GM23248 (cell line): ENCODE results near the gene NPAS3. TPM values are rescaled to one million over a fixed set of nuclear protein-coding genes. Genes with fewer than 3 reads are reported as not detected.

Experiments used
- DNase-seq: peaks from one replicate; pipeline ENCODE4 v3.0.0-alpha.2; 2015
- H2AFZ ChIP-seq: fragments of 200-600 bp; sonication (generic); 2 replicates; pipeline ENCODE4 v1.6.1; 2016; ENCODE audit warnings: antibody characterized with exemption
- H3F3A ChIP-seq: fragments of 200-600 bp; sonication (generic); 2 replicates; pipeline ENCODE4 v1.6.1; 2016; ENCODE audit warnings: mild to moderate bottlenecking, antibody characterized with exemption, mixed run types; ENCODE audit not compliant: insufficient read depth
- H3K27ac ChIP-seq: fragments of 200-600 bp; sonication (generic); 2 replicates; pipeline ENCODE4 v1.5.1; 2016; ENCODE audit warnings: mild to moderate bottlenecking
- H3K27me3 ChIP-seq: fragments of 200-600 bp; sonication (generic); replicated peaks from 2 replicates; pipeline ENCODE4 v1.6.1; 2016; ENCODE audit warnings: mild to moderate bottlenecking; ENCODE audit not compliant: insufficient read depth
- H3K36me3 ChIP-seq: fragments of 200-600 bp; sonication (generic); 2 replicates; pipeline ENCODE4 v1.6.1; 2016; ENCODE audit warnings: low read depth, mild to moderate bottlenecking
- H3K4me1 ChIP-seq: fragments of 200-600 bp; sonication (generic); 2 replicates; pipeline ENCODE4 v1.6.1; 2016; ENCODE audit warnings: mild to moderate bottlenecking; ENCODE audit not compliant: insufficient read depth
- H3K4me2 ChIP-seq: fragments of 200-600 bp; sonication (generic); one replicate; pipeline ENCODE4 v1.6.1; 2016; ENCODE audit warnings: mild to moderate bottlenecking; ENCODE audit not compliant: unreplicated experiment
- H3K4me3 ChIP-seq: fragments of 200-600 bp; sonication (generic); 2 replicates; pipeline ENCODE4 v1.5.1; 2016; ENCODE audit warnings: mild to moderate bottlenecking
- H3K79me2 ChIP-seq: fragments of 200-600 bp; sonication (generic); 2 replicates; pipeline ENCODE4 v1.6.1; 2016; ENCODE audit warnings: mild to moderate bottlenecking; ENCODE audit not compliant: insufficient read depth
- H3K9ac ChIP-seq: fragments of 200-600 bp; sonication (generic); 2 replicates; pipeline ENCODE4 v1.6.1; 2016; ENCODE audit warnings: mild to moderate bottlenecking
- H3K9me2 ChIP-seq: fragments of 200-600 bp; sonication (generic); 2 replicates; pipeline ENCODE4 v1.6.1; 2016; ENCODE audit warnings: mixed run types, mild to moderate bottlenecking, moderate library complexity; ENCODE audit not compliant: insufficient read depth
- H3K9me3 ChIP-seq: fragments of 200-600 bp; sonication (generic); one replicate; pipeline ENCODE4 v1.6.1; 2017; ENCODE audit warnings: low read depth
- H4K20me1 ChIP-seq: fragments of 200-600 bp; sonication (generic); 2 replicates; pipeline ENCODE4 v1.6.0; 2016; ENCODE audit not compliant: insufficient read depth
- EZH2 ChIP-seq: fragments of 200-600 bp; sonication (generic); IDR thresholded peaks from 2 replicates; pipeline ENCODE4 v1.6.1; 2018; ENCODE audit warnings: antibody characterized with exemption, mild to moderate bottlenecking; ENCODE audit not compliant: insufficient read depth, poor library complexity, severe bottlenecking
- EZH2phosphoT487 ChIP-seq: fragments of 200-600 bp; sonication (generic); IDR thresholded peaks from 2 replicates; pipeline ENCODE4 v1.6.1; 2018; ENCODE audit warnings: antibody characterized with exemption, moderate library complexity, mild to moderate bottlenecking, low read depth; ENCODE audit not compliant: insufficient read depth
- WGBS, 2 experiments: methylation state at CpG; one replicate each; pipeline ENCODE4 v1.1.6; 2015 to 2017; ENCODE audit warnings: low lambda C conversion rate in 2 of 2, low coverage in 1 of 2; ENCODE audit errors: missing lambda C conversion rate in 2 of 2; 5-methylcytosine and 5-hydroxymethylcytosine counted together
- in situ Hi-C: fragments of 300-500 bp; cut with MboI; formaldehyde crosslinking; loops from 2 replicates; pipeline ENCODE4 v1.15.0; 2020
- polyA plus RNA-seq: library from polyadenylated mRNA; unstranded; fragments of >200 nt; fragmentation: Nextera tagmentation; extraction: Ambion mirVana; gene quantifications from 2 replicates; pipeline ENCODE4 v1.2.1, GENCODE V29; 2016
- total RNA-seq: library from RNA; depleted of rRNA; stranded (reverse); fragments of >200 nt; shearing (Covaris generic); gene quantifications from 2 replicates; pipeline ENCODE4 v1.2.3, GENCODE V29; 2014

Gene NPAS3
- total and polyA plus RNA-seq, 2 experiments from 2014 or later = 0.65 TPM; not detected in 1

DNA sequence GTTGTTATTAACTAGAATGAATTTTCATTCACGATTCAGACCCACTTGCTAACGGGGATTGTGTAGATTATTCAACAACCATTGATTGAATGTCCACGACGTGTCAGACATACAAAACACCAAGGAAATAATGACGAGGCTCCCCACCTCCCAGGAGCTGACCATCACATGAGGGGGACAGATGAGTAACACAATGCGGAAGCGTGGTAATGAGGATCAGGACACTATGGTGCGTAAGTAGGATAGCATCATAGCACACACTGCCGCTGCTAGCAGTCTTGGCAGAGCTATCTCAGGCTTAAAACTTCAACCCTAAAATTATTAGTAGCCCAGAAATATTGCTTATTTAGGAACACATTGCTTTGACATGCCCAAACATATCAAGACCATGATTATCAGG, 746.3 kb downstream of the NPAS3 start:
- no peaks in the 10 kb centered on the region for H4K20me1 ChIP-seq
- H3K27ac ChIP-seq = no peak overlapping the region
- no peak overlapping the region for H3K9ac ChIP-seq
- H3F3A ChIP-seq = peaks cover 14% of the 10 kb centered on the region
- peaks cover 36% of the 10 kb centered on the region for H3K4me1 ChIP-seq
- in situ Hi-C loops = no loop called here
- H2AFZ ChIP-seq = no peak overlapping the region
- no peak overlapping the region for H3K4me3 ChIP-seq
- no peaks in the 10 kb centered on the region for H3K9me2 ChIP-seq
- TF ChIP-seq EZH2 (no peak), EZH2phosphoT487 (no peak)
- WGBS, 2 experiments = 94 to 97% methylated on average over 9 of the region's 9 CpGs
- no peaks in the 10 kb centered on the region for H3K27me3 ChIP-seq
- DNase-seq = no peak
- H3K36me3 ChIP-seq = no peaks in the 10 kb centered on the region
- H3K79me2 ChIP-seq = no peaks in the 10 kb centered on the region
- no peak overlapping the region for H3K4me2 ChIP-seq
- no peaks in the 10 kb centered on the region for H3K9me3 ChIP-seq

DNA sequence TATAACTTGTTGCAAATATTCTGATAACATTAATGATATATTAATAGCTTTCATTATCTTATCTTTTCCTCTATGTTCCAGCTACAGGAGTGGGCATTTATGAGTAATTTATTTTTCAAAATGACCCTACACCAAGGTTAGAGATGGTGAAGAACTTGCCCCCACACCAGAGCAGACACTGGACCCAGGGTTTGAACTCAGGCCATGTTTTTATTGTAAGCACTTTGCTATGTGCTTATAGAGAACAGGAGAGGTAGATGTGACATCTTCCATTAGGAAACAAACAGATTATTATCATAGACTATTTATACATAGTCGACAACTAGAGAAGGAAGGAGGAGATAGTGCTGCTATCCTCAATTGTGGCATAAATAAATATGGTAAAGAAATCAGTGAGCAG, 747.0 kb downstream of the NPAS3 start:
- TF ChIP-seq EZH2phosphoT487 (no peak), EZH2 (no peak)
- H3K4me2 ChIP-seq = peak overlapping the region; percentile 38
- H3K27ac ChIP-seq = no peak overlapping the region

DNA sequence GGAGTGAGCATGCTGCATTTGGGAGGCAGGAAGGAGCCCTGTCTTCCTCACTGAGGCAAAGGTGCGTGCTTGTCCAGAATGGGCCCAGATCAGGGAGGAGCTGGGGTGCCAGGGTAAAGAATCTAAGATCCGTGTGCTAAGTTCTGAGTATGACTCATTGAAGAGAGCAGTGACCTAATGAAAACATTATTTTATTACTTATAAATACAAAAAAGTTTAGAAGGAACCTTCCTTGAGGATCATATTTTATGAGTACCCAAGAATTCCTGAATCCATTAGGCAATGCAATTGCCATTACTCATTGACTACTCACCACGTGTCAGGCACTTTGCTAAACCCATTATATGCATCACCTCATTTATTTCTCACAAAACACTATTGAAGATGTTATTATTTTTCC, 747.5 kb downstream of the NPAS3 start:
- 33 to 34% methylated on average over 3 of the region's 3 CpGs for WGBS, 2 experiments
- Histone ChIP-seq H3K4me1 (peaks cover 33% of the 10 kb centered on the region), H3K36me3 (no peaks in the 10 kb centered on the region), H3K4me2 (peak overlapping the region; percentile 38), H3K9ac (no peak overlapping the region), H3K79me2 (no peaks in the 10 kb centered on the region), H3K9me2 (no peaks in the 10 kb centered on the region), H3K27ac (no peak overlapping the region), H3K27me3 (no peaks in the 10 kb centered on the region), H3F3A (peaks cover 12% of the 10 kb centered on the region; the same call in 1 of the 2 replicates), H3K9me3 (no peaks in the 10 kb centered on the region), H4K20me1 (no peaks in the 10 kb centered on the region), H2AFZ (no peak overlapping the region), H3K4me3 (no peak overlapping the region)
- peak; percentile 66 for DNase-seq
- no peak for TF ChIP-seq EZH2phosphoT487
- no peak for TF ChIP-seq EZH2
- in situ Hi-C loops = no loop called here

More for the DNA sequence above, 747.0 kb downstream of the NPAS3 start:
- no peaks in the 10 kb centered on the region for H4K20me1 ChIP-seq
- H3F3A ChIP-seq = peaks cover 12% of the 10 kb centered on the region; the same call in 1 of the 2 replicates
- H3K9ac ChIP-seq = no peak overlapping the region
- H3K79me2 ChIP-seq = no peaks in the 10 kb centered on the region
- no peak overlapping the region for H2AFZ ChIP-seq
- no peaks in the 10 kb centered on the region for H3K27me3 ChIP-seq
- no peaks in the 10 kb centered on the region for H3K9me2 ChIP-seq
- no peak for DNase-seq
- peaks cover 33% of the 10 kb centered on the region for H3K4me1 ChIP-seq
- in situ Hi-C loops = no loop called here
- WGBS, 2 experiments = 91 to 100% methylated on average over 1 of the region's 1 CpG
- H3K4me3 ChIP-seq = no peak overlapping the region
- no peaks in the 10 kb centered on the region for H3K9me3 ChIP-seq
- H3K36me3 ChIP-seq = no peaks in the 10 kb centered on the region

DNA sequence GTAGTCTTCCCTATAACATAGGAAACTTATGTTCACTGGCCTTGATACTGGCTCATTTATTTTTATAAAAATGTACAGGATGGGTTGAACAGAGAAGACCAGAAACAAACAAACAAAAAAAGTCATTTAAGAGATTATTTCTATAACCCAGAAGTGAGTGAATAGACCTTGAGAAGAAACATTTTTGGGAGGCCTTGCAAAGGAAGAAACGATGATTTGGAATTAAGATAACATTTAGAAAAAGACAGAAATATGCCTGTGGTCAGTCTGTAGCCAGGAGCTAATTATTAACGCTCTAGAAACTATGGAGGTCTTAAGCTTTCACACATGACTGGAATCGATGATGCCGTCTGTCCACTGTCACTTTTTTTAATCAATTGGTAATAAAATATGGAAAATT, 748.2 kb downstream of the NPAS3 start:
- H3K4me2 ChIP-seq = no peak overlapping the region
- H3K79me2 ChIP-seq = no peaks in the 10 kb centered on the region
- H3F3A ChIP-seq = peaks cover 8% of the 10 kb centered on the region; the same call in 1 of the 2 replicates
- 97% methylated on average over 4 of the region's 4 CpGs for WGBS, 2 experiments
- no peaks in the 10 kb centered on the region for H4K20me1 ChIP-seq
- no peak overlapping the region for H3K4me3 ChIP-seq
- H3K36me3 ChIP-seq = no peaks in the 10 kb centered on the region
- DNase-seq = no peak
- no peaks in the 10 kb centered on the region for H3K27me3 ChIP-seq
- H3K27ac ChIP-seq = no peak overlapping the region
- H3K9me3 ChIP-seq = no peaks in the 10 kb centered on the region
- no peak overlapping the region for H2AFZ ChIP-seq
- peaks cover 27% of the 10 kb centered on the region for H3K4me1 ChIP-seq
- H3K9ac ChIP-seq = no peak overlapping the region
- in situ Hi-C loops = no loop called here
- no peaks in the 10 kb centered on the region for H3K9me2 ChIP-seq
- no peak for TF ChIP-seq EZH2phosphoT487
- no peak for TF ChIP-seq EZH2

DNA sequence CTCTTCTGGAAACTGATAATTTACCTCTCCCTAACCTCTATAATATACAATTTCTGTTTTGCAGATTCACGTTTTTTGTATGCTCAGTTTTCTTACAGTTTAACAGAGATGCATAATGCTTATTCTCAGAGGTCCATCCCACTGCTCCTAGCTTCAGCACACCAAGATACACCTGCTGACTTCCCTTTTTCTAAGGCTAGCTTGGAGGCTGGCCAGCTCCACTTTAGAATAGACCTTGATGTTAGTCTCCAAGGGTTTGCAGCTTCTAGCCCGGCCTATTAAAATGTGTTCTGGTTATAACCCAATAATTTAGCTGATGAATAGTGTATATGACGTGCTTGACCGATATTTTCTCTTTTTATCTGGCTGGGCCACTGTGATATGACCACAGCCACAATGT, 751.0 kb downstream of the NPAS3 start:
- H3K27me3 ChIP-seq = no peaks in the 10 kb centered on the region
- no peaks in the 10 kb centered on the region for H3K9me3 ChIP-seq
- no peaks in the 10 kb centered on the region for H3K36me3 ChIP-seq
- no peak for DNase-seq
- H4K20me1 ChIP-seq = no peaks in the 10 kb centered on the region
- no peak overlapping the region for H3K4me2 ChIP-seq
- whole genome bisulfite sequencing, 2 experiments = 88 to 92% methylated on average over 4 of the region's 4 CpGs
- no peaks in the 10 kb centered on the region for H3K79me2 ChIP-seq
- H3K27ac ChIP-seq = no peak overlapping the region
- in situ Hi-C loops = no loop called here
- TF ChIP-seq EZH2 (no peak), EZH2phosphoT487 (no peak)
- H3K4me1 ChIP-seq = peaks cover 20% of the 10 kb centered on the region
- H3K9me2 ChIP-seq = no peaks in the 10 kb centered on the region; the same call in 1 of the 2 replicates
- no peak overlapping the region for H3K4me3 ChIP-seq
- no peak overlapping the region for H3K9ac ChIP-seq
- H2AFZ ChIP-seq = no peak overlapping the region
- H3F3A ChIP-seq = peaks cover 16% of the 10 kb centered on the region
